SK-N-SH (cell line): ENCODE results near the gene CAPZA2. TPM values are rescaled to one million over a fixed set of nuclear protein-coding genes. Genes with fewer than 3 reads are reported as not detected.

Source experiments
- CTCF ChIA-PET: fragments of 300-600, 350-600 bp; formaldehyde crosslinking; extraction: SDS; loops from one replicate; lab custom pipeline; 2021; lab: Yijun Ruan, JAX
- POLR2A ChIA-PET: fragments of 350-600 bp; sonication (Branson Sonifier 250); formaldehyde crosslinking; extraction: SDS; loops from one replicate; lab custom pipeline; 2020; ENCODE audit warnings: antibody characterized with exemption, inconsistent platforms; lab: Yijun Ruan, JAX
- DNase-seq: peaks from one replicate; pipeline ENCODE4 v3.0.0; 2012
- H2AFZ ChIP-seq: fragments of 200-600 bp; sonication (generic); 2 replicates; pipeline ENCODE4 v1.8.1; 2016; ENCODE audit warnings: antibody characterized with exemption, mild to moderate bottlenecking, low read depth
- H3F3A ChIP-seq: fragments of 200-600 bp; sonication (generic); replicated peaks from 2 replicates; pipeline ENCODE3; 2016; ENCODE audit warnings: antibody characterized with exemption, mild to moderate bottlenecking; ENCODE audit not compliant: insufficient read depth
- H3K27ac ChIP-seq, 2 experiments: fragments of 200-500 bp in 1 of 2; fragments of 200-600 bp in 1 of 2; sonication (Bioruptor generic) in 1 of 2; sonication (generic), shearing (Covaris generic) in 1 of 2; 2 replicates each; pipeline versions ENCODE4 v1.5.1 to v1.6.1; 2014 to 2016; ENCODE audit warnings: low read depth in 2 of 2, inconsistent platforms in 1 of 2, low read length in 1 of 2, mild to moderate bottlenecking in 1 of 2, mixed read lengths in 1 of 2
- H3K27me3 ChIP-seq: fragments of 200-600 bp; sonication (generic), shearing (Covaris generic); 2 replicates; pipeline ENCODE4 v1.6.1; 2016; ENCODE audit warnings: mixed run types; ENCODE audit not compliant: insufficient read depth
- H3K36me3 ChIP-seq, 2 experiments: fragments of 200-500 bp in 1 of 2; fragments of 200-600 bp in 1 of 2; sonication (Bioruptor generic) in 1 of 2; sonication (generic) in 1 of 2; replicated peaks in 1 of 2; 2 replicates each; pipeline versions ENCODE3 to v1.5.1; 2014 to 2016; ENCODE audit warnings: low read length in 1 of 2, mild to moderate bottlenecking in 1 of 2; ENCODE audit not compliant: insufficient read depth in 2 of 2, control insufficient read depth in 1 of 2
- H3K4me1 ChIP-seq, 2 experiments: fragments of 200-500 bp in 1 of 2; fragments of 200-600 bp in 1 of 2; sonication (Bioruptor generic) in 1 of 2; sonication (generic), shearing (Covaris generic) in 1 of 2; 2 replicates each; pipeline versions ENCODE4 v1.5.1 to v1.6.1; 2014 to 2016; ENCODE audit warnings: low read depth in 1 of 2, low read length in 1 of 2, mixed run types in 1 of 2; ENCODE audit not compliant: insufficient read depth in 2 of 2, control insufficient read depth in 1 of 2
- H3K4me2 ChIP-seq: fragments of 200-600 bp; sonication (generic), shearing (Covaris generic); 2 replicates; pipeline ENCODE4 v1.6.1; 2017; ENCODE audit warnings: mixed run types
- H3K4me3 ChIP-seq, 2 experiments: fragments of 200-500 bp in 1 of 2; fragments of 200-600 bp in 1 of 2; sonication (Bioruptor generic) in 1 of 2; sonication (generic), shearing (Covaris generic) in 1 of 2; 2 replicates each; pipeline versions ENCODE4 v1.5.1 to v1.8.1; 2014 to 2016; ENCODE audit warnings: low read depth in 2 of 2, inconsistent platforms in 1 of 2, low read length in 1 of 2, mild to moderate bottlenecking in 1 of 2, mixed read lengths in 1 of 2, moderate library complexity in 1 of 2
- H3K79me2 ChIP-seq: fragments of 200-600 bp; sonication (generic); 2 replicates; pipeline ENCODE4 v1.8.1; 2017; ENCODE audit warnings: mild to moderate bottlenecking; ENCODE audit not compliant: insufficient read depth
- H3K9ac ChIP-seq: fragments of 200-600 bp; sonication (generic); 2 replicates; pipeline ENCODE4 v1.6.1; 2017; ENCODE audit warnings: mixed run types
- H3K9me2 ChIP-seq: fragments of 200-600 bp; sonication (generic); 2 replicates; pipeline ENCODE4 v1.6.1; 2017; ENCODE audit warnings: mixed run types
- H3K9me3 ChIP-seq: fragments of 200-600 bp; sonication (generic); 2 replicates; pipeline ENCODE4 v1.6.1; 2017; ENCODE audit warnings: mixed run types, mild to moderate bottlenecking, moderate library complexity
- H4K20me1 ChIP-seq: fragments of 200-600 bp; sonication (generic); 2 replicates; pipeline ENCODE4 v1.6.1; 2017; ENCODE audit warnings: mild to moderate bottlenecking, mixed run types; ENCODE audit not compliant: insufficient read depth
- CHD2 ChIP-seq: fragments of 150-350 bp; IDR thresholded peaks from 2 replicates; pipeline ENCODE4 v1.6.1; 2018; ENCODE audit warnings: low read length; ENCODE audit not compliant: partially characterized antibody
- CTCF ChIP-seq: fragments of 200-600 bp; sonication (generic); IDR thresholded peaks from 2 replicates; pipeline ENCODE4 v1.6.1; 2017; ENCODE audit warnings: antibody characterized with exemption, mild to moderate bottlenecking, moderate library complexity
- EP300 ChIP-seq, 2 experiments: IDR thresholded peaks; 2 replicates each; pipeline versions ENCODE4 v1.4.0 to v1.6.1; 2012; ENCODE audit warnings: borderline replicate concordance in 1 of 2, low read depth in 1 of 2, low read length in 1 of 2
- FOXM1 ChIP-seq: IDR thresholded peaks from 2 replicates; pipeline ENCODE4 v1.4.0; 2012; ENCODE audit warnings: low read depth, mild to moderate bottlenecking
- JUND ChIP-seq: IDR thresholded peaks from 2 replicates; pipeline ENCODE4 v1.4.0; 2012
- MAX ChIP-seq: IDR thresholded peaks from 2 replicates; pipeline ENCODE4 v1.4.0; 2012; ENCODE audit warnings: low read depth
- MXI1 ChIP-seq: IDR thresholded peaks from 2 replicates; pipeline ENCODE4 v1.6.1; 2012; ENCODE audit warnings: mild to moderate bottlenecking, low read depth, low read length, improper control_type of control experiment
- NRF1 ChIP-seq: IDR thresholded peaks from 2 replicates; pipeline ENCODE4 v1.6.1; 2012; ENCODE audit warnings: low read depth, mild to moderate bottlenecking, low read length
- POLR2AphosphoS5 ChIP-seq: IDR thresholded peaks from 2 replicates; pipeline ENCODE4 v1.6.1; 2012; ENCODE audit warnings: low read depth, low read length
- RXRA ChIP-seq: IDR thresholded peaks from 2 replicates; pipeline ENCODE4 v1.4.0; 2012; ENCODE audit warnings: low read depth, mild to moderate bottlenecking, borderline replicate concordance
- SIN3A ChIP-seq: IDR thresholded peaks from 2 replicates; pipeline ENCODE4 v1.6.1; 2012; ENCODE audit warnings: low read depth, mild to moderate bottlenecking, low read length, moderate library complexity, borderline replicate concordance
- SMC3 ChIP-seq: IDR thresholded peaks from 2 replicates; pipeline ENCODE4 v1.6.1; 2012; ENCODE audit warnings: low read depth, low read length, improper control_type of control experiment
- TAF1 ChIP-seq: IDR thresholded peaks from 2 replicates; pipeline ENCODE4 v1.6.1; 2012; ENCODE audit warnings: low read depth, mild to moderate bottlenecking, low read length, moderate library complexity, borderline replicate concordance
- ZBTB33 ChIP-seq: IDR thresholded peaks from 2 replicates; pipeline ENCODE4 v1.4.0; 2012; ENCODE audit warnings: low read depth, borderline replicate concordance
- WGBS: methylation state at CpG from one replicate; pipeline ENCODE4 v1.1.6; 2017; ENCODE audit warnings: low lambda C conversion rate; 5-methylcytosine and 5-hydroxymethylcytosine counted together
- polyA plus RNA-seq, 3 experiments: library from polyadenylated mRNA; depleted of rRNA; stranded (reverse); fragments of >200 nt; gene quantifications; 2 replicates each; pipeline ENCODE4 v1.2.3, GENCODE V29; 2012

The CAPZA2 gene
- polyA plus RNA-seq, 1 of the 3 experiments (the other 2 are of a cell fraction), result 44.6 TPM

- Histone ChIP-seq H3K4me3 (peak overlapping the region; percentile 82 to 97), H4K20me1 (peaks cover 51% of the 10 kb centered on the region), H3K36me3 (peaks cover 3 to 5% of the 10 kb centered on the region in 2 experiments), H3K4me1 (peaks cover 0 to 11% of the 10 kb centered on the region in 2 experiments; a peak in 2 of 4 replicates), H3K9me3 (no peaks in the 10 kb centered on the region), H3K27ac (peak overlapping the region; percentile 85 to 97), H3F3A (no peaks in the 10 kb centered on the region), H2AFZ (peak overlapping the region; percentile 71; the same call in 1 of the 2 replicates), H3K27me3 (no peaks in the 10 kb centered on the region), H3K4me2 (peak overlapping the region; percentile 90), H3K9ac (peak overlapping the region; percentile 89), H3K9me2 (no peaks in the 10 kb centered on the region), H3K79me2 (peaks cover 54% of the 10 kb centered on the region)
- under 1% methylated on average over 22 of the region's 33 CpGs for WGBS
- ChIA-PET CTCF (interaction anchor here (1.1 kb wide), 1 partner anchor 92 kb away, joined by 3 read pairs; no protein-coding TSS in a partner anchor), POLR2A (interaction anchor here (0.6 to 1.5 kb wide), 2 partner anchors 90 to 645 kb away, joined by 3 to 4 read pairs; partner anchors contain the start of gene ST7)
- peak; percentile 69 for DNase-seq
- TF ChIP-seq MAX (no peak), NRF1 (no peak), TAF1 (no peak), RXRA (no peak), POLR2AphosphoS5 (no peak), FOXM1 (no peak), SIN3A (no peak), JUND (no peak), MXI1 (no peak; the same call in 1 of the 2 replicates), EP300 (IDR thresholded peaks at IDR 0.05; ENCODE audit: borderline replicate concordance in 1 of 2, low read depth in 1 of 2, low read length in 1 of 2) (no peak), CTCF (no peak), ZBTB33 (no peak), CHD2 (no peak), SMC3 (no peak)
Observed at GRCh38 chr7:116862951-116863670, 724 bp downstream of the CAPZA2 start.
